Stimulated activated naive CD4-positive, alpha-beta T cell (primary cell): ENCODE measurements around the gene CIT.

Experiments
- DNase-seq, 6 experiments: peaks; one replicate each; lab custom pipeline; 2025; lab: John Stamatoyannopoulos, UW

The CIT gene

DNA sequence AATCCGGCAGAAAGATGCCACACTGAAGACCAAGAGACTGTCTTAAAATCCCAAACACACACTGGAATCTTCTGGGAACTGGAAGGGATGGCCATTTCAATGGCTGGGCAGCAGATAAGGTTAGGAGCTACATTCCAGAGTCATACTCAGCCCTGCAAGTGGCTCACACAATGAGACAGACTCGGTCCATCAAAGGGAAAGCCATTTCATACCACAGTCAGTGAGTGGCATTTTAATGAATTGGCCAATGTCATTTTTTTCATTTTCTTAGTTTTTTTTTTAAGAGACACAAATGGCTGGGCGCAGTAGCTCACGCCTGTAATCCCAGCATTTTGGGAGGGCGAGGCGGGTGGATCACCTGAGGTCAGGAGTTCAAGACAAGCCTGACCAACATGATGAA, 17.9 kb downstream of the CIT start:
- no peak for DNase-seq

GRCh38 chr12:119857041-119857591, 20.0 kb downstream of the CIT start:
- DNase-seq, result no peak

- DNase-seq, result no peak
These were observed 26.8 kb downstream of the CIT start for GRCh38 chr12:119850330-119850729.

DNA sequence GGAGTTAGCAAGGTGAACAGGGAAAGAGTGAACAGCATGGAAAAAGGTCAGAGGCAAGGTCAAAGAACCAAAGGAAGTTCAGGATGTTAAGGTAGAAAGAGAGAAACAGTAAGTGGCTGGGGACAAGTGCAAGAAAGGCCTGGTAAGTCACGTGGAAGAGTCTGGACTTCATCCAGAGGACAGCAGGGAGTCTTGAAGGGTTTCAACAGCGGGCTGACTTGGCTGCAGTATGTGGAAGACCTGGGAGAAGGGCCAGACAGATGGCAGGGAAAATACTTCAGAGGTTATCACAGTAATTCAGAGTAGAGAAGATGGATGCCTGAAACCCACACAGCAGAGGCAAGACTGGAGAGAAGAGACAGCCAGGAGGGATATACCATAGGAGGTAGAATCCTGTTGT, 34.0 kb downstream of the CIT start:
- no peak for DNase-seq

DNA sequence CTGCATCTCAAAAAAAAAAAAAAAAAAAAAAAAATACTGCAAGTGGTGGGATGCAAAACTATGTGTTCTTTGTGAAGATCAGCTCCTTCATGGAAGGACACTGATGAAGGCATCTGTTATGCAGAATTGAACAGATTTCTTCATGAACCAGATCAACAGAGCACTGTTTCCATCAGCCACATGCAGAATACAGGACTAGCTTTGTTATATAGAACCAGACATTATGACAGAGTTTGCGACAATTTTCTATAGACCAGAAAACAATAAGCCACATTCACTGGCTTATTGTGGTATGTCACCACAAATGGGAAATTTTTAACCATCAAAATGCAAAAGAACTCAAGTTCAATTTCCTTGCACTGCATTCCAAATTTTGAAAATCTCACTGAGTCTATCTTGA, 34.7 kb downstream of the CIT start:
- no peak for DNase-seq

DNA sequence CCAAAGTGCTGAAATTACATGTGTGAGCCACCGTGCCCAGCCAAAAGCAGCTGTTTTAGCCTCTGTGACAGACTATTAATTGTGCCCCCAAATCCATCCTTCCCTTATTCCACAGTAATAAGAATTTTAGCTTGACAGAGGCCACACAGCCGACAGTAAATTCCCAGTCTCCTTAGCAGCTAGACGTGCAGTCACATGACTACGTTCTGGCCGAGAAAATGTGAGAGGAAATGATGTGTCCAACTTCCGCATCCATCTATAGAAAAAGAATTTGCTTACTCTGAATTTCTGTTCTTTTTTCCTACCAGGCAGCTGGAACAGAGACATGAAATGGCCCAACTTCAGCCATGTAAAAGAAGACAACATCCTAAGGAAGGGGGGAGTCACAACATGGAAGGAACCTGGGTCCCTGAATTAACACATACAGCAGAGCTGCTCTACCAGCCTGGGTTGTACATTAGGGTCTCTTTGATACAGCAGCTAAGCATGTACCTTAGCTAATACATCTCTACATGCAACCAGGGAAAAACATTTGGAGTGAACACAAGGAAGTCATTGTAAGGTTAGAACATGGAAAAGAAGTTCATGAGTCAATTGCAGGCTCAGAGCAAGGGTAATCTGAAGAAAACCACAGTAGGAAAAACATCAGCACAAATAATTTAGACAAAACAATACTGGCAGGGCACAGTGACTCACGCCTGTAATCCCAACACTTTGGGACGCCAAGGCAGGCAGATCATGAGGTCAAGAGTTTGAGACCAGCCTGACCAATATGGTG, 35.5 kb downstream of the CIT start:
- no peak for DNase-seq

DNA sequence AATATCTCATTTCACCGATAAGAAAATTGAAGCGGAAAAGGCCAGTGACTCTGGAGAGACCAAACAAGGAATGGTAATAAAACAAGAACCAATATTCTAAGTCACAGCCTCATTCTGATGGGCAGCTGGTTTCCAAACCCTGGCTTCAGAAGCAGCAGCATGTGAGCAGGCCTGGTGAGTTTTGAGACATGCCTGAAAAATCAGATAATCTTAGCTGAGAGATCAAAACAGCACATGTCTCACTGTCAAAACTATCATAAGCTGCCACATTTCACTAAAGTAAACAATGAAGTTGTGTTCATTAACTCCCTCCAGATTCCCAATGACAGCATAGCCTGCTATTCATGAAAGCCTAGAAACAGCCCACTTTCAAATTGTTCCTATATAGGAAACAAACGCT, 36.5 kb downstream of the CIT start:
- DNase-seq, result no peak

DNA sequence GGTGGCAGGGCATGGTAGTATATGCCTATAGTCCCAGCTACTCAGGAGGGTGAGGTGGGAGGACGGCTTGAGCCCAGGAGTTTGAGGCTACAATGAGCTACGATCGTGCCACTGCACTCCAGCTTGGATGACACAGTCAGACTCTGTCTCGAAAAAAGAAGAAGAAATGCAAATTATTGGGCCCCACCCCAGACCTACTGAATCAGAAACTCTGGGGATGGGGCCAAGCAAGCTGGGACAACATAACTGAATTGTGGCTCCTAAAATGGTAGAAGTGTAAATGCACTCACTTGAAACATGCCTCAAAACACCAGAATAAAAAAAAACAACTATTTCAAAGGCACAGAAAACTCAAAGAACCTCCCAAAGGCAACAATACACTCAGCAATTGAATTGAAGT, 37.0 kb downstream of the CIT start:
- DNase-seq, result no peak

DNA sequence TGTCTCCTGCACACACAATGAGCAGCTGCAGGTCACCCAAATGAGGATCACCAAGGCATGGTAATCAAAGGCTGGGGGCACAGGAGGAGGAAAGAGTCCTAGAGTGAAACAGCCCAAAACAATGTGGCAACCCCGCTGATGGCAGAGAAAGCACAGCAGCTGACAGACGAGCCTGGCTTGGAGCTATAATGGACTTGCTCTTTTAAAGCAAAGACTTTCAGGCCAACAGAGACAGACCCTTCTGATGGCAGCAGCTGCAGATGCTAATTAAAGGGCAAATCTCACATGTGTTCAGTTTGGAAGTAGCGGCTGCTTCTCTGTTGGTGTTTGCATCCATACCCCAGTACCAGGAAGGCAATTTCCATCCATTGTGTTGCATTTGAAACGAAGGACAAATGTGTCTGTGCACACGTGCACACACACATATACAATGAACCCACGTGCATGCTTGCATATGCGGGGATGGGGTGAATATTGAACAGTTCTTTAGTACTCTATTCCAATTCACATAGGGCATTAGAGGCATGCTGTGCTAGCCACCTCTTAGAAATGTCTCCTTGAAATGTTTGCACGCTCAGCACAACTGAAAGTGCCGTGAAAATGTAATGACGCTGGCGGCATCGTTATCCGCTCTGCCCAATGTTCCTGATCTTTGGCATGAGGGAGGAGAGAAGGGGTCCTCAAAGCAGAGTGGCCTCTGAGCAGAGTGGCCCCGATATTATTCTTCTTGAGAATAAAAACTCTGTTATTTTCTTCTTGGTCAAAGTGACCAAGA, 38.1 kb downstream of the CIT start:
- DNase-seq, result no peak

- no peak for DNase-seq
These were observed 40.3 kb downstream of the CIT start for GRCh38 chr12:119836781-119837180.

- DNase-seq, result no peak
These were observed 42.1 kb downstream of the CIT start for GRCh38 chr12:119835068-119835467.

DNA sequence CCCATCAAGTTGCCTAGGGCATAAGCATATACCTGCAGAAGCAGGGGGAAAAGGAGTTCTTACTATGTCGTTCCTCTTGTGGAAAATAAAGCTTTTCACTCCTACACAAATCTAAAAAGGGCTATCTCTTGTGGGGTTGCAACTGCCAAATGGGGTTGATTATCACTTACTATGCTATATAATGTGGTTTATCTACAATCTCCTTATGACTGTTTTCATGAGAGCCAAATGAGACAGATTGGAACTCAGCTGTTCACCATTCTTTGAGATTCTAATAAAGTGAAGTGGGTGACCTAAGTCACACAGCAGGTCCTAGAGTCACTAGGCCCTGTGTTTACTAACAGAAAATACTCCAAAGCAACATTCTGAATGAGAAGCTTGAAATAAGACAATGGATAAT, 47.7 kb downstream of the CIT start:
- no peak for DNase-seq

DNA sequence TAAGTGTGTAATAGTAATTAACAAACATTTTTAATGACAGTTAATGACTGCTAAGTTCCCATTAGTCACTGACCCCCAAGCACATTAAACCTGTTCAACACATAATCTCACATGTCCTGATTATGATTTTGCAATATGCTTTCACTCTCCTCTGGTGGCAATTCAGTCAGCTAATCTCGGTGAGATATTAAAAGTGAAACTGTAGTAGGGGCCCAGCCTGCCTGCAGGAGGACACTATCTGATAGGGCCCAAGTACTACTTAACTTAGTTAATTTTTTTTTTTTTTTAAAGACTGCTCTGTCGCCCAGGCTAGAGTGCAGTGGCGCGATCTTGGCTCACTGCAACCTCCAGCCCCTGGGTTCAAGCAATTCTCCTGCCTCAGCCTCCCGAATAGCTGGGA, 48.8 kb downstream of the CIT start:
- DNase-seq, result no peak

- no peak for DNase-seq
These were observed 49.4 kb downstream of the CIT start for GRCh38 chr12:119827760-119828159.

- no peak for DNase-seq
These were observed 50.3 kb downstream of the CIT start for GRCh38 chr12:119826661-119827445.

GRCh38 chr12:119825262-119825661, 51.9 kb downstream of the CIT start:
- DNase-seq, result no peak

DNA sequence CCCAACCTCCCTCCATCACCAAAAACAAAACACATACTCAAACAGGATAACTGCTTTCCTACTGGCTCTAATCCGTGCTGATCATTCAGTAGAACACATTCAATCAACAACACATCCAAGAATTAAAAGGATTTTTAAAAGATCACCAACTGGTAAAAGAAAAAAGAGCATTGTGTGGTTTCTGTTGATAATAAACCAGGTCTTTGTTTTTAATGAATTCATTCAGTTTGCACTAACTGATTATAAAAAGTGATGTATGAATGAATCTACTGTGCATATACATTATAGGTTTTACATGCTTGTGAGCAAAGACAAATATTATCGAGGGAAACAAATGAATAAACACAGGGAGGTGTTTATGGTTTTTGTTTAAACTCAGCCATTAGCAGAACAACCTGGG, 55.1 kb downstream of the CIT start:
- DNase-seq, result no peak

DNA sequence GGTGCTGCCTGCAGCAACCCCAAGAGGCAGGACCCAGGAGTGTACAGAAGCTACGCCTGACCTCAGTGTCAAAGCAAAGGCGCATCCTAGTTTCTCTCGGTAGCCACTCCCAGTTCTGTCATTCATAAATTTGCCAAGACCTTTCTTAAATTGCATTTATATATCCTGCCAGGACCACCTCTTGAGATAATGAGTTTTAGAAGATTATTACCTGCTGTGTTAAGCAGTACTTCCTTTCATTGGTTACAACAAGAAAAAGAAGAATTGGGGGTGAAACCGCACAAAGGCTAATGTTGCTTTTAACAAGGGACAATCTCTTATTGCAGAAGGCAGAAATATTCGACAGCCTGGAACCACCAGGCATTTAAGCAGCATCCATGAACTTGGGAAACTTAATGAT, 57.8 kb downstream of the CIT start:
- no peak for DNase-seq

GRCh38 chr12:119817546-119818343, 59.4 kb downstream of the CIT start:
- no peak for DNase-seq

DNA sequence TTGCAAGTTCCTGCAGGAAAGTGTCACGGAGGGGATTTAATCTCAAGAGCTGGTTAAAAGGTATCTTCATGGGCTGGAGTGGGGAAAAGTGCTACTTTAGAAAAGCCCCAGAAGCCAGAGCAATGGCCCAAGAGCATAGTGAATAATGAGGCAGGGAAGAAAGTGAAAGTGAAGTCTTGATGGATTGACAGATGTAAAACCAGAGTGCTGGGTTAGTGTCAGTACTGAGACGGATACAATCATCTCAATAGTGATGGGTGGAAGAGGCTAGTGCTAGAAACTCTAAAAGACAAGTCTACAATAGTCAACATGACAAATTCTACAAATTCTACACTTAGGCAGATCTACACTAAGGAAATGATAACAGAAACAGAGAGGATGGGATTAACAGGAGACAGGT, 68.1 kb downstream of the CIT start:
- DNase-seq, result no peak

DNA sequence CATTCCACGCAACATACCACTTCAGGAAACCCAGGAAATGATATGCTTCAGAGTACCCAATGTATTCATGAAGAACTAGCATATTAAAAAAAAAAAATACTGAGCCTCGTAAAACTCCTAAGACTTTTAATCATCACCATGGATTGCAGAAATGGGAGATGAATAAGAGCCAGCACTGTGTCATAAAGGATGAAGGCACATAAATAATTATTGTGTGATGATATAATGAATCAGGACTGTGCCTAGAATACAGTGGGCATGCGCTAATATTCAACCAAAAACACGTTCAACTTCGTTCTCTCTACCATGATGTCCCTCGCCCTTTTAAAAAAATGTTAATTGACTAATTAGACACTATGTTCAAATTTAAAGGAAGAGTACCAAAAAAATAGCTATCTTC, 68.7 kb downstream of the CIT start:
- DNase-seq, result no peak

- no peak for DNase-seq
These were observed 69.7 kb downstream of the CIT start for GRCh38 chr12:119807380-119807779.
